H1 (cell line): ENCODE results near the gene AMT. TPM values are rescaled to one million over a fixed set of nuclear protein-coding genes. Genes with fewer than 3 reads are reported as not detected.

Experiments
- CHD7 ChIP-seq: fragments of 300-600 bp; sonication (generic); IDR thresholded peaks from 2 replicates; pipeline ENCODE4 v1.7.1; 2012; ENCODE audit warnings: low read length, moderate library complexity, mild to moderate bottlenecking, inconsistent platforms; ENCODE audit not compliant: insufficient replicate concordance
- JUND ChIP-seq: IDR thresholded peaks from 2 replicates; pipeline ENCODE4 v1.6.1; 2011; ENCODE audit warnings: mild to moderate bottlenecking, improper control_type of control experiment, low read length
- polyA plus RNA-seq, 7 experiments: library from polyadenylated mRNA; depleted of rRNA in 3 of 7; stranded (reverse) in 5 of 7; unstranded in 2 of 7; fragments of >200 nt in 5 of 7; fragments of 200-250 nt in 2 of 7; gene quantifications; 1 replicate in 5 of 7; 2 replicates in 1 of 7; 4 replicates in 1 of 7; pipeline versions ENCODE4 v1.2.1 to v1.2.3, GENCODE V29; 2011 to 2013; ENCODE audit warnings: missing spikeins in 2 of 7, mixed read lengths in 2 of 7
- total RNA-seq: library from RNA; stranded (reverse); fragmentation: NEBNext Ultra II Directional; extraction: Animal tissue kit (Norgen Biotek cat#: 25700); gene quantifications from 2 replicates; pipeline ENCODE4 v1.2.1, GENCODE V29; 2021

Gene AMT
- total and polyA plus RNA-seq, 2 of the 8 experiments (the other 6 are each of a cell fraction or from before 2014, with no cell fraction given), result 46.5 to 92.4 TPM

GRCh38 chr3:49383387-49383786 lies 38.9 kb downstream of the AMT start (continued):
- no peak for TF ChIP-seq CHD7
- no peak for TF ChIP-seq JUND
